DND-41 (cell line): Measurements from ENCODE around the gene PERM1.

ENCODE experiments used
- ATAC-seq: fragments of 200-7000 bp; cut with Tn5 transposase; 3 replicates; pipeline ENCODE4 v1.9.1; 2021; ENCODE audit warnings: low read depth; ENCODE audit not compliant: insufficient read depth
- DNase-seq: peaks from one replicate; pipeline ENCODE4 v3.0.0-alpha.2; 2020
- H2AFZ ChIP-seq: 2 replicates; pipeline ENCODE4 v1.6.0; 2012; ENCODE audit warnings: low read depth, low read length
- H3K27ac ChIP-seq: 2 replicates; pipeline ENCODE4 v1.5.1; 2012; ENCODE audit warnings: low read length, inconsistent platforms
- H3K27me3 ChIP-seq: fragments of 200-600 bp; sonication (generic); 2 replicates; pipeline ENCODE4 v1.6.0; 2012; ENCODE audit warnings: low read length, mild to moderate bottlenecking, inconsistent platforms; ENCODE audit not compliant: insufficient read depth, poor library complexity
- H3K36me3 ChIP-seq: 2 replicates; pipeline ENCODE4 v1.5.1; 2012; ENCODE audit warnings: low read length, inconsistent platforms; ENCODE audit not compliant: insufficient read depth
- H3K4me1 ChIP-seq: 2 replicates; pipeline ENCODE4 v1.5.1; 2012; ENCODE audit warnings: mild to moderate bottlenecking, low read length; ENCODE audit not compliant: insufficient read depth
- H3K4me2 ChIP-seq: 2 replicates; pipeline ENCODE4 v1.6.0; 2012; ENCODE audit warnings: mild to moderate bottlenecking, moderate library complexity, low read length, inconsistent platforms; ENCODE audit not compliant: insufficient read depth
- H3K4me3 ChIP-seq, 2 experiments: fragments of 200-600 bp in 1 of 2; shearing (Covaris generic) in 1 of 2; 2 replicates each; pipeline ENCODE4 v1.5.1; 2012 to 2016; ENCODE audit warnings: inconsistent platforms in 2 of 2, low read length in 2 of 2, mild to moderate bottlenecking in 2 of 2, low read depth in 1 of 2, moderate library complexity in 1 of 2
- H3K79me2 ChIP-seq: 2 replicates; pipeline ENCODE4 v1.6.0; 2012; ENCODE audit warnings: low read length, inconsistent platforms; ENCODE audit not compliant: insufficient read depth
- H3K9ac ChIP-seq: 2 replicates; pipeline ENCODE4 v1.6.0; 2012; ENCODE audit warnings: low read depth, mild to moderate bottlenecking, inconsistent platforms, low read length, moderate library complexity
- H3K9me3 ChIP-seq: 2 replicates; pipeline ENCODE4 v1.5.1; 2012; ENCODE audit warnings: low read length, moderate library complexity, mild to moderate bottlenecking, inconsistent platforms; ENCODE audit not compliant: insufficient read depth, severe bottlenecking
- H4K20me1 ChIP-seq: 2 replicates; pipeline ENCODE4 v1.6.0; 2012; ENCODE audit warnings: low read length; ENCODE audit not compliant: insufficient read depth
- CTCF ChIP-seq: IDR thresholded peaks from 2 replicates; pipeline ENCODE4 v1.5.1; 2012; ENCODE audit warnings: borderline replicate concordance, low read length, moderate library complexity, mild to moderate bottlenecking; ENCODE audit not compliant: poor library complexity, severe bottlenecking; ENCODE audit errors: extremely low read depth
- EZH2 ChIP-seq: IDR thresholded peaks from 3 replicates; pipeline ENCODE4 v1.6.1; 2012; ENCODE audit warnings: borderline replicate concordance, low read depth, mild to moderate bottlenecking, moderate library complexity, low read length, inconsistent platforms; ENCODE audit not compliant: severe bottlenecking

Gene PERM1

GRCh38 chr1:965526-966134 is 16.3 kb downstream of the PERM1 start:
- no peak overlapping the region for H3K9ac ChIP-seq
- no peaks in the 10 kb centered on the region for H3K79me2 ChIP-seq
- no peak for TF ChIP-seq CTCF
- no peak for TF ChIP-seq EZH2
- no peaks in the 10 kb centered on the region for H3K9me3 ChIP-seq
- H3K4me1 ChIP-seq, result peaks cover 24% of the 10 kb centered on the region
- no peak for ATAC-seq
- H2AFZ ChIP-seq, result no peak overlapping the region
- no peak for DNase-seq
- H4K20me1 ChIP-seq, result peaks cover 26% of the 10 kb centered on the region
- H3K4me3 ChIP-seq, result no peak overlapping the region
- H3K36me3 ChIP-seq, result peaks cover 29% of the 10 kb centered on the region
- H3K27me3 ChIP-seq, result peaks cover 5% of the 10 kb centered on the region
- H3K27ac ChIP-seq, result no peak overlapping the region
- no peak overlapping the region for H3K4me2 ChIP-seq

GRCh38 chr1:964691-965525 is 17.0 kb downstream of the PERM1 start:
- Histone ChIP-seq H3K4me1 (peaks cover 27% of the 10 kb centered on the region), H2AFZ (no peak overlapping the region), H3K9me3 (no peaks in the 10 kb centered on the region), H3K4me2 (no peak overlapping the region), H3K36me3 (peaks cover 29% of the 10 kb centered on the region), H3K79me2 (no peaks in the 10 kb centered on the region; the same call in 1 of the 2 replicates), H3K27ac (no peak overlapping the region), H3K9ac (no peak overlapping the region), H3K4me3 (no peak overlapping the region), H4K20me1 (peaks cover 26% of the 10 kb centered on the region), H3K27me3 (peaks cover 5% of the 10 kb centered on the region)
- ATAC-seq, result no peak
- no peak for DNase-seq
- TF ChIP-seq EZH2 (no peak), CTCF (no peak)

- Histone ChIP-seq H3K36me3 (peaks cover 29% of the 10 kb centered on the region), H3K9ac (no peak overlapping the region)
- TF ChIP-seq CTCF (no peak), EZH2 (no peak)
Measured at GRCh38 chr1:963746-964525, 18.0 kb downstream of the PERM1 start.

More at GRCh38 chr1:963746-964525, 18.0 kb downstream of the PERM1 start:
- Histone ChIP-seq H2AFZ (no peak overlapping the region), H3K9me3 (no peaks in the 10 kb centered on the region), H3K4me1 (peaks cover 34% of the 10 kb centered on the region), H3K27me3 (peaks cover 5% of the 10 kb centered on the region), H3K27ac (no peak overlapping the region), H3K79me2 (peaks cover under 1% of the 10 kb centered on the region), H3K4me3 (no peak overlapping the region), H3K4me2 (no peak overlapping the region), H4K20me1 (peaks cover 26% of the 10 kb centered on the region)
- no peak for ATAC-seq
- no peak for DNase-seq
